ENCODE measurements around the gene GPATCH1. TPM values are rescaled to one million over a fixed set of nuclear protein-coding genes. Genes with fewer than 3 reads are reported as not detected.

Gene GPATCH1
- total and polyA plus RNA-seq, 2 of the 13 experiments (the other 11 are each of a cell fraction or from before 2014, with no cell fraction given): 6.8 to 6.9 TPM

GRCh38 chr19:33159893-33160292, 78.9 kb downstream of the GPATCH1 start:
- no peak overlapping the region for H3K27ac ChIP-seq (ENCODE audit: extremely low read length, insufficient read depth, low read length)
- POLR2A ChIA-PET: interaction anchor here (1.2 to 5.1 kb wide), 2 partner anchors 17 to 143 kb away, joined by 3 to 46 read pairs; partner anchors contain the start of gene CEBPA
- no TSS peak for BruUV-seq (replicated peaks)
- no peaks in the 10 kb centered on the region for H3K27me3 ChIP-seq (ENCODE audit: control insufficient read depth in 1 of 2, insufficient read depth in 2 of 2, low read length in 2 of 2)
- no peaks in the 10 kb centered on the region for H3K79me2 ChIP-seq (ENCODE audit: insufficient read depth, low read length)
- DNase-seq (ENCODE audit: low spot score) (no peak), FAIRE-seq (no peak), ATAC-seq (no peak)
- no peak for TF ChIP-seq SP140L (CRISPR knock-in tag; IDR thresholded peaks at IDR 0.05; ENCODE audit: borderline replicate concordance)
- TF ChIP-seq CREM (IDR thresholded peaks at IDR 0.05): no peak
- no peak for TF ChIP-seq CREM (CRISPR knock-in tag; IDR thresholded peaks at IDR 0.05)
- TF ChIP-seq CC2D1A (CRISPR knock-in tag; IDR thresholded peaks at IDR 0.05): no peak
- no peak for TF ChIP-seq ZNF740 (CRISPR knock-in tag; IDR thresholded peaks at IDR 0.05)
- no peak for TF ChIP-seq HOXA3 (CRISPR knock-in tag; IDR thresholded peaks at IDR 0.05)
- TF ChIP-seq ZNF678 (CRISPR knock-in tag; IDR thresholded peaks at IDR 0.05): no peak
- TF ChIP-seq ZNF597 (CRISPR knock-in tag; IDR thresholded peaks at IDR 0.05): no peak
- no peak for TF ChIP-seq TEAD3 (CRISPR knock-in tag; optimal IDR thresholded peaks at IDR 0.05; ENCODE audit: borderline replicate concordance)
- no peak for TF ChIP-seq GPBP1L1 (CRISPR knock-in tag; IDR thresholded peaks at IDR 0.05)
- TF ChIP-seq PHB2 (IDR thresholded peaks at IDR 0.05; ENCODE audit: partially characterized antibody): no peak
- TF ChIP-seq ZNF121 (CRISPR knock-in tag; IDR thresholded peaks at IDR 0.05): no peak
- TF ChIP-seq FOSL1 (CRISPR knock-in tag; IDR thresholded peaks at IDR 0.05; ENCODE audit: borderline replicate concordance): no peak
- TF ChIP-seq, protein P1, sequence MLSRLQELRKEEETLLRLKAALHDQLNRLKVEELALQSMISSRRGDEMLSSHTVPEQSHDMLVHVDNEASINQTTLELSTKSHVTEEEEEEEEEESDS (CRISPR knock-in tag; IDR thresholded peaks at IDR 0.05; ENCODE audit: borderline replicate concordance): no peak
- TF ChIP-seq ZKSCAN8 (CRISPR knock-in tag; IDR thresholded peaks at IDR 0.05; ENCODE audit: borderline replicate concordance): no peak
- TF ChIP-seq ZNF432 (CRISPR knock-in tag; IDR thresholded peaks at IDR 0.05; ENCODE audit: borderline replicate concordance): no peak
- TF ChIP-seq KMT2A (CRISPR knock-in tag; IDR thresholded peaks at IDR 0.05): no peak
- no peak for TF ChIP-seq HOXA5 (CRISPR knock-in tag; IDR thresholded peaks at IDR 0.05)
- no peak for TF ChIP-seq RAD51 (IDR thresholded peaks at IDR 0.05; ENCODE audit: borderline replicate concordance)
- no peak for TF ChIP-seq TBL1XR1 (IDR thresholded peaks at IDR 0.05; ENCODE audit: borderline replicate concordance, low read length, partially characterized antibody)
- no peak overlapping the region for H3K4me3 ChIP-seq (replicated peaks in 1 of 3; ENCODE audit: insufficient read depth in 1 of 3, low read depth in 2 of 3, low read length in 3 of 3)
- no peaks in the 10 kb centered on the region for H3K9me3 ChIP-seq (ENCODE audit: low read length)
- H3K9ac ChIP-seq (ENCODE audit: insufficient read depth, low read depth, low read length): no peak overlapping the region
- CTCF ChIA-PET (ENCODE audit: low intra/inter-chr PET ratio, low total read pairs): no interaction called here
- H4K20me1 ChIP-seq (ENCODE audit: insufficient read depth, low read length): no peaks in the 10 kb centered on the region
- 49% methylated on average over 8 of the region's 8 CpGs for WGBS (ENCODE audit: low lambda C conversion rate)
- intact Hi-C loops (cut with micrococcal nuclease; ENCODE audit: unreplicated experiment): no loop called here
- in situ Hi-C loops (cut with HindIII; ENCODE audit: extremely low pct_ligation_motif_present, low pct_unique_long_range_greater_than_20kb): no loop called here
- no peak overlapping the region for H2AFZ ChIP-seq (ENCODE audit: low read length)
- no peaks in the 10 kb centered on the region for H3K36me3 ChIP-seq (replicated peaks in 1 of 2; ENCODE audit: control insufficient read depth in 1 of 2, insufficient read depth in 2 of 2, low read length in 2 of 2)
- H3K4me2 ChIP-seq (ENCODE audit: low read depth, low read length): no peak overlapping the region; the same call in 1 of the 2 replicates
- H3K4me1 ChIP-seq (ENCODE audit: insufficient read depth, low read length): peaks cover 53% of the 10 kb centered on the region
